Spleen (tissue), 11 donors: ENCODE measurements around the gene PTPRG. TPM values are rescaled to one million over a fixed set of nuclear protein-coding genes. Genes with fewer than 3 reads are reported as not detected.
"Not testable (repeated sequence)": the region's sequence is repeated elsewhere in the genome, so short reads cannot be mapped to it uniquely, and the experiment has no call there.

Source experiments
- DNase-seq: peaks from one replicate; pipeline ENCODE4 v3.0.0-alpha.2; 2020
- H3K27ac ChIP-seq, 8 donors: fragments of 200-600 bp; sonication (generic) in 7 of 8; 1 replicate in 4 of 8; 2 replicates in 4 of 8; pipeline versions ENCODE4 v1.5.0 to v1.8.0; 2016 to 2021; ENCODE audit warnings: inconsistent platforms in 4 of 8, mild to moderate bottlenecking in 4 of 8, moderate library complexity in 1 of 8
- H3K27me3 ChIP-seq, 7 donors: fragments of 200-600 bp; sonication (generic) in 6 of 7; replicated peaks in 1 of 7; 1 replicate in 4 of 7; 2 replicates in 3 of 7; pipeline versions ENCODE4 v1.5.0 to v1.8.0; 2016 to 2021; ENCODE audit warnings: inconsistent platforms in 3 of 7, mild to moderate bottlenecking in 1 of 7
- H3K36me3 ChIP-seq, 6 donors: fragments of 200-600 bp; sonication (generic) in 5 of 6; 1 replicate in 4 of 6; 2 replicates in 2 of 6; pipeline versions ENCODE4 v1.5.0 to v1.8.0; 2016 to 2021; ENCODE audit warnings: inconsistent platforms in 2 of 6
- H3K4me1 ChIP-seq, 6 donors: fragments of 200-600 bp; sonication (generic) in 5 of 6; 1 replicate in 3 of 6; 2 replicates in 3 of 6; pipeline versions ENCODE4 v1.5.0 to v1.8.0; 2016 to 2021; ENCODE audit warnings: inconsistent platforms in 3 of 6
- H3K4me3 ChIP-seq, 8 donors: fragments of 200-600 bp; sonication (generic) in 7 of 8; 1 replicate in 4 of 8; 2 replicates in 4 of 8; pipeline versions ENCODE4 v1.5.0 to v1.8.0; 2016 to 2021; ENCODE audit warnings: inconsistent platforms in 4 of 8, mild to moderate bottlenecking in 4 of 8, moderate library complexity in 2 of 8
- H3K9me3 ChIP-seq, 8 donors: fragments of 200-600 bp; sonication (generic) in 7 of 8; 1 replicate in 4 of 8; 2 replicates in 4 of 8; pipeline versions ENCODE4 v1.5.0 to v1.8.0; 2016 to 2021; ENCODE audit warnings: inconsistent platforms in 4 of 8
- CTCF ChIP-seq, 11 experiments: fragments of 200-600 bp in 7 of 11; fragments of 450-650 bp in 4 of 11; sonication (generic) in 4 of 11; IDR thresholded peaks in 8 of 11; conservative IDR thresholded peaks in 3 of 11; 1 replicate in 7 of 11; 2 replicates in 4 of 11; pipeline versions ENCODE4 v1.4.0 to v1.8.0; 2016 to 2021; ENCODE audit warnings: antibody characterized with exemption in 11 of 11, inconsistent platforms in 4 of 11, mild to moderate bottlenecking in 1 of 11
- POLR2A ChIP-seq, 3 donors: fragments of 450-650 bp; IDR thresholded peaks; one replicate each; pipeline ENCODE4 v1.5.1; 2017; ENCODE audit warnings: antibody characterized with exemption in 3 of 3, mild to moderate bottlenecking in 1 of 3
- POLR2AphosphoS5 ChIP-seq, 3 donors: sonication (generic); formaldehyde crosslinking; IDR thresholded peaks; one replicate each; pipeline ENCODE4 v1.5.1; 2017; ENCODE audit warnings: antibody characterized with exemption in 3 of 3
- WGBS, 5 donors: extraction: QIAGEN DNeasy Blood & Tissue Kit in 3 of 5; methylation state at CpG; one replicate each; pipeline versions ENCODE4 v1.1.5 to v1.1.7; 2013 to 2018; 5-methylcytosine and 5-hydroxymethylcytosine counted together
- intact Hi-C: fragments of 100-400 bp; cut with DNase I; formaldehyde crosslinking; loops from one replicate; pipeline ENCODE4 v1.15.0; 2023; ENCODE audit warnings: low total_unique reads
- polyA plus RNA-seq, 3 donors: library from polyadenylated mRNA; stranded (reverse); fragments of 200-250 nt; gene quantifications; one replicate each; pipeline ENCODE4 v1.2.1, GENCODE V29; 2013
- total RNA-seq, 7 donors: library from RNA; depleted of rRNA in 3 of 7; stranded (reverse); fragments of >200 nt in 3 of 7; fragmentation: NEBNext Ultra II Directional in 4 of 7; extraction: Animal tissue kit (Norgen Biotek cat#: 25700) in 4 of 7; gene quantifications; one replicate each; pipeline versions ENCODE4 v1.1.0 to v1.2.1, GENCODE V29; 2016 to 2021
- donor health status: healthy with polysubstance abuse.
- donor health status: DM: no; HTN: no; CAD: no; lungs with moderate emphysema.
- donor health status: DM: no; HTN: no; CAD: no.
- donor health status: Bipolar disorder and iron deficiency.
- donor health status: healthy.
- donor health status: DM: no; HTN: no; CAD: no.
- donor health status: DM: yes; HTN: yes; CAD: no.

The PTPRG gene
- total and polyA plus RNA-seq, 10 donors, result 0.89 to 77.0 (median 34.5) TPM

DNA sequence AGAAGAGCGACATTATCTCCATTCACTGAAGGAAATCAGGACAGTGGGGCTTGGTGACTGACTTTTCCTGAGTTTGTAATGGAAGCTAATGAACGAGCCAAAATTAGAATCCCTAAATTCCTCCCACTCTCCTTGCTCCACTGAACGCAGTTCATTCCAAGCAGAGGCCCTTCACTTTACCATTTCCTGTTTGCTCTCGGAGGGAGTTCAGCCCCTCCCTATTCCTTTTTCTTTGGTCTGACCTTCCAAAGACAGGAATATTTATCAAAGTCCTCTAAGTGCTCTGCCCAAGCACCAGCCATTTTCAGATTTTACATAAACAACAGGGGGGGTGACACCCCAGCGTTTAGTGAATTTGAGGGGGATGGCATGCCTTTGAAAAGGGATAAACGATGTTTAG lies 24.0 kb upstream of the PTPRG start:
- H3K36me3 ChIP-seq, result no peaks in the 10 kb centered on the region
- WGBS, 5 donors, result 31 to 40% (median 38%) methylated on average over 6 of the region's 6 CpGs
- no peaks in the 10 kb centered on the region for H3K27me3 ChIP-seq
- no peak for DNase-seq
- H3K4me3 ChIP-seq, result no peak overlapping the region
- H3K9me3 ChIP-seq, result no peaks in the 10 kb centered on the region
- peak overlapping the region in 7 of 8 donors; percentile 31 to 56 (median 47) for H3K27ac ChIP-seq
- no peak for TF ChIP-seq POLR2A (IDR thresholded peaks at IDR 0.05)
- TF ChIP-seq POLR2AphosphoS5 (IDR thresholded peaks at IDR 0.05), result peak in 1 of 3 donors; percentile 26
- H3K4me1 ChIP-seq, result peaks cover 0 to 9% (median 0%) of the 10 kb centered on the region in 6 donors
- intact Hi-C loops, result no loop called here

GRCh38 chr3:61538486-61538885 lies 22.9 kb upstream of the PTPRG start:
- peaks cover 0 to 9% (median 0%) of the 10 kb centered on the region in 6 donors for H3K4me1 ChIP-seq
- no peaks in the 10 kb centered on the region for H3K36me3 ChIP-seq
- 89 to 98% (median 94%) methylated on average over 5 of the region's 5 CpGs for WGBS, 5 donors
- H3K9me3 ChIP-seq, result no peaks in the 10 kb centered on the region
- intact Hi-C loops, result no loop called here
- no peaks in the 10 kb centered on the region for H3K27me3 ChIP-seq
- TF ChIP-seq POLR2A (IDR thresholded peaks at IDR 0.05) (no peak), POLR2AphosphoS5 (IDR thresholded peaks at IDR 0.05) (no peak), CTCF (IDR thresholded peaks at IDR 0.05 in 8 of 11, conservative IDR thresholded peaks at IDR 0.05 in 3 of 11) (no peak)
- H3K27ac ChIP-seq, result no peak overlapping the region
- no peak overlapping the region for H3K4me3 ChIP-seq
- DNase-seq, result no peak

GRCh38 chr3:61541694-61542093 lies 19.7 kb upstream of the PTPRG start:
- H3K27ac ChIP-seq, result no peak overlapping the region
- no peaks in the 10 kb centered on the region for H3K36me3 ChIP-seq
- intact Hi-C loops, result no loop called here
- no peaks in the 10 kb centered on the region for H3K9me3 ChIP-seq
- no peak overlapping the region for H3K4me3 ChIP-seq
- no peak for DNase-seq
- no peak for TF ChIP-seq POLR2AphosphoS5 (IDR thresholded peaks at IDR 0.05)
- TF ChIP-seq POLR2A (IDR thresholded peaks at IDR 0.05), result no peak
- no peak for TF ChIP-seq CTCF (IDR thresholded peaks at IDR 0.05 in 8 of 11, conservative IDR thresholded peaks at IDR 0.05 in 3 of 11)
- no peaks in the 10 kb centered on the region for H3K27me3 ChIP-seq
- H3K4me1 ChIP-seq, result peaks cover 0 to 9% (median 0%) of the 10 kb centered on the region in 6 donors
- 63 to 79% (median 67%) methylated on average over 4 of the region's 4 CpGs for WGBS, 5 donors

DNA sequence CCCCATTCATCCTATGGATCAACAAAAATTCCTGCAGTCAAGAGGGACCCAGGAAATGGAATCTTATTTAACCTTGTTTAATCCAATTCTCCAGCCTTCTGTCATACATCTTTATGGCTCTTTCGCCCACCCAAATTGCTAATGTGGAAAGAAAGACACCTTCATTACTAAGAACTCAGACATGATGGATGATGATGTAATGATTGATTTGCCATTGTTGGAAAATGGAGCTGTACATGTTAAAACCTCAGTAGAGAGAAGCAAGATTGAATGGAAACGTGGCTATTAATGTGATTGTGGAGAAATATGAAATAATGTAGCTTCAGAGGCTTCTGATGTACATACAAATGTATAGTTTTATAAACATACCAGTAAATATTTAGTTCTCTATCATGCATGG lies 15.7 kb upstream of the PTPRG start:
- Histone ChIP-seq H3K4me3 (no peak overlapping the region), H3K9me3 (peaks cover 0 to 5% (median 0%) of the 10 kb centered on the region in 8 donors), H3K27ac (no peak overlapping the region), H3K4me1 (no peaks in the 10 kb centered on the region), H3K36me3 (no peaks in the 10 kb centered on the region), H3K27me3 (no peaks in the 10 kb centered on the region)
- DNase-seq, result no peak
- TF ChIP-seq POLR2A (IDR thresholded peaks at IDR 0.05) (no peak), POLR2AphosphoS5 (IDR thresholded peaks at IDR 0.05) (no peak)
- intact Hi-C loops, result no loop called here
- 75 to 84% (median 80%) methylated on average over 2 of the region's 2 CpGs for WGBS, 5 donors

- H3K9me3 ChIP-seq, result peaks cover 0 to 5% (median 0%) of the 10 kb centered on the region in 8 donors
- no peaks in the 10 kb centered on the region for H3K36me3 ChIP-seq
- WGBS, 5 donors, result 71 to 93% (median 80%) methylated on average over 4 of the region's 4 CpGs
Observed at GRCh38 chr3:61547625-61548024, 13.7 kb upstream of the PTPRG start.

GRCh38 chr3:61552704-61553103 lies 8.7 kb upstream of the PTPRG start:
- H3K36me3 ChIP-seq, H3K27me3 ChIP-seq, H3K4me3 ChIP-seq, H3K4me1 ChIP-seq, H3K9me3 ChIP-seq, H3K27ac ChIP-seq, DNase-seq, intact Hi-C loops: not testable (repeated sequence)
- 91 to 96% (median 94%) methylated on average over 8 of the region's 8 CpGs for WGBS, 5 donors

More at GRCh38 chr3:61547625-61548024, 13.7 kb upstream of the PTPRG start:
- intact Hi-C loops, result no loop called here
- Histone ChIP-seq H3K4me1 (no peaks in the 10 kb centered on the region), H3K27me3 (no peaks in the 10 kb centered on the region), H3K27ac (no peak overlapping the region), H3K4me3 (no peak overlapping the region)
- no peak for DNase-seq
- no peak for TF ChIP-seq CTCF (IDR thresholded peaks at IDR 0.05 in 8 of 11, conservative IDR thresholded peaks at IDR 0.05 in 3 of 11)
- TF ChIP-seq POLR2AphosphoS5 (IDR thresholded peaks at IDR 0.05), result no peak
- TF ChIP-seq POLR2A (IDR thresholded peaks at IDR 0.05), result no peak
